B cell (primary cell): Measurements from ENCODE around the gene SZT2. TPM values are rescaled to one million over a fixed set of nuclear protein-coding genes. Genes with fewer than 3 reads are reported as not detected.

Experiments
- ATAC-seq: fragments of 200-7000 bp; cut with Tn5 transposase; one replicate; pipeline ENCODE4 v1.10.0; 2021; ENCODE audit warnings: low read depth, mild to moderate bottlenecking, moderate number of reproducible peaks, moderate library complexity
- CTCF ChIA-PET: fragments of 350-600 bp; sonication (Branson Sonifier 250); formaldehyde crosslinking; loops from one replicate; lab custom pipeline; 2021; ENCODE audit warnings: antibody characterized with exemption, inconsistent platforms; lab: Charles Lee
- POLR2A ChIA-PET: fragments of 350-600 bp; sonication (Branson Sonifier 250); formaldehyde crosslinking; loops from one replicate; lab custom pipeline; 2021; ENCODE audit warnings: antibody characterized with exemption; lab: Charles Lee
- DNase-seq: peaks from one replicate; pipeline ENCODE4 v3.0.0; 2013
- H2AFZ ChIP-seq: 2 replicates; pipeline ENCODE4 v1.6.1; 2012; ENCODE audit warnings: mild to moderate bottlenecking, low read depth, low read length; ENCODE audit not compliant: insufficient read depth, poor library complexity, severe bottlenecking
- H3K27ac ChIP-seq, 2 donors: 1 replicate in 1 of 2; 2 replicates in 1 of 2; pipeline ENCODE4 v1.5.1; 2012 to 2013; ENCODE audit warnings: low read length in 2 of 2, mild to moderate bottlenecking in 2 of 2, moderate library complexity in 1 of 2
- H3K27me3 ChIP-seq, 4 experiments: fragments of 200-600 bp in 1 of 4; sonication (generic) in 1 of 4; replicated peaks in 1 of 4; 1 replicate in 2 of 4; 2 replicates in 2 of 4; pipeline versions ENCODE4 v1.6.1 to v1.7.0; 2013 to 2016; ENCODE audit warnings: low read length in 3 of 4, mild to moderate bottlenecking in 2 of 4, mixed read lengths in 1 of 4, moderate library complexity in 1 of 4; ENCODE audit not compliant: insufficient read depth in 4 of 4, control insufficient read depth in 3 of 4; ENCODE audit errors: control extremely low read depth in 1 of 4
- H3K36me3 ChIP-seq, 2 experiments: replicated peaks in 1 of 2; 1 replicate in 1 of 2; 2 replicates in 1 of 2; pipeline versions ENCODE4 v1.6.1 to v1.7.1; 2013; ENCODE audit warnings: low read length in 1 of 2; ENCODE audit not compliant: insufficient read depth in 2 of 2, control insufficient read depth in 1 of 2; ENCODE audit errors: control extremely low read depth in 1 of 2, extremely low read depth in 1 of 2
- H3K4me1 ChIP-seq, 2 donors: fragments of 200-600 bp in 1 of 2; sonication (generic) in 1 of 2; 1 replicate in 1 of 2; 2 replicates in 1 of 2; pipeline versions ENCODE4 v1.5.1 to v1.6.1; 2013 to 2017; ENCODE audit warnings: low read length in 2 of 2; ENCODE audit not compliant: control insufficient read depth in 2 of 2, insufficient read depth in 2 of 2
- H3K4me2 ChIP-seq: replicated peaks from 2 replicates; pipeline ENCODE3; 2012; ENCODE audit warnings: mild to moderate bottlenecking, low read depth, low read length; ENCODE audit not compliant: poor library complexity, severe bottlenecking
- H3K4me3 ChIP-seq, 5 experiments: fragments of 200-600 bp in 1 of 5; sonication (generic) in 1 of 5; 1 replicate in 3 of 5; 2 replicates in 2 of 5; pipeline versions ENCODE4 v1.5.1 to v1.7.0; 2011 to 2016; ENCODE audit warnings: low read length in 4 of 5, mild to moderate bottlenecking in 4 of 5, low read depth in 2 of 5, control low read depth in 1 of 5, moderate library complexity in 1 of 5; ENCODE audit not compliant: insufficient read depth in 1 of 5; ENCODE audit errors: control extremely low read depth in 1 of 5, extremely low read depth in 1 of 5
- H3K79me2 ChIP-seq: fragments of 200-600 bp; sonication (generic); one replicate; pipeline ENCODE4 v1.6.0; 2016; ENCODE audit warnings: low read length; ENCODE audit not compliant: control insufficient read depth, insufficient read depth
- H3K9ac ChIP-seq: fragments of 200-600 bp; sonication (generic); 2 replicates; pipeline ENCODE4 v1.6.1; 2017; ENCODE audit warnings: mild to moderate bottlenecking, low read length, moderate library complexity
- H3K9me3 ChIP-seq, 3 donors: one replicate each; pipeline versions ENCODE4 v1.6.1 to v1.7.1; 2013; ENCODE audit warnings: low read length in 2 of 3; ENCODE audit not compliant: control insufficient read depth in 2 of 3, insufficient read depth in 1 of 3; ENCODE audit errors: control extremely low read depth in 1 of 3
- H4K20me1 ChIP-seq: 2 replicates; pipeline ENCODE4 v1.6.0; 2012; ENCODE audit warnings: mild to moderate bottlenecking, low read length; ENCODE audit not compliant: insufficient read depth, control insufficient read depth, poor library complexity, severe bottlenecking
- H3K27ac Mint-ChIP-seq: one replicate; pipeline ENCODE4 v1.8.0; 2021; ENCODE audit warnings: mixed read lengths
- H3K27me3 Mint-ChIP-seq: one replicate; pipeline ENCODE4 v1.8.0; 2021; ENCODE audit warnings: mixed read lengths
- H3K4me1 Mint-ChIP-seq: one replicate; pipeline ENCODE4 v1.8.0; 2021; ENCODE audit warnings: mixed read lengths
- H3K4me3 Mint-ChIP-seq: one replicate; pipeline ENCODE4 v1.8.0; 2021; ENCODE audit warnings: mixed read lengths
- H3K9me3 Mint-ChIP-seq: one replicate; pipeline ENCODE4 v1.8.0; 2022; ENCODE audit warnings: mixed read lengths; ENCODE audit not compliant: insufficient read depth
- CTCF ChIP-seq: fragments of 200-600 bp; IDR thresholded peaks from one replicate; pipeline ENCODE4 v1.8.0; 2022; ENCODE audit warnings: antibody characterized with exemption, mild to moderate bottlenecking
- EZH2 ChIP-seq: IDR thresholded peaks from 2 replicates; pipeline ENCODE4 v1.6.1; 2012; ENCODE audit warnings: borderline replicate concordance, low read depth, mild to moderate bottlenecking, moderate library complexity, low read length; ENCODE audit not compliant: insufficient read depth, poor library complexity, severe bottlenecking
- WGBS: methylation state at CpG from one replicate; pipeline ENCODE4 v1.1.5; 2013; ENCODE audit warnings: missing lambda C conversion rate; ENCODE audit not compliant: insufficient coverage; 5-methylcytosine and 5-hydroxymethylcytosine counted together
- intact Hi-C: fragments of 100-400 bp; cut with micrococcal nuclease; formaldehyde crosslinking; loops from one replicate; pipeline ENCODE4 v1.10.0; 2022
- polyA plus RNA-seq: library from polyadenylated mRNA; depleted of rRNA; stranded (reverse); fragments of >200 nt; gene quantifications from 2 replicates; pipeline ENCODE4 v1.2.3, GENCODE V29; 2012
- total RNA-seq, 2 donors: library from RNA; stranded (reverse); fragments of 120-200 nt in 1 of 2; gene quantifications; 1 replicate in 1 of 2; 2 replicates in 1 of 2; pipeline versions ENCODE4 v1.2.3 to v1.2.4, GENCODE V29; 2013 to 2022

Gene SZT2
- total and polyA plus RNA-seq, 2 donors (not counting 1 experiment from before 2014, with no cell fraction given) = 41.4 to 197 TPM

GRCh38 chr1:43460988-43461693 is 71.4 kb downstream of the SZT2 start:
- H3K9ac ChIP-seq = no peak overlapping the region
- peaks cover 5% of the 10 kb centered on the region for H3K4me1 Mint-ChIP-seq
- ChIA-PET CTCF (interaction anchor here (1.3 kb wide), 1 partner anchor 46 kb away, joined by 3 read pairs; no protein-coding TSS in a partner anchor), POLR2A (no interaction called here)
- no peaks in the 10 kb centered on the region for H3K79me2 ChIP-seq
- H4K20me1 ChIP-seq = no peaks in the 10 kb centered on the region
- no peak overlapping the region for H2AFZ ChIP-seq
- ATAC-seq (no peak), DNase-seq (no peak)
- no peaks in the 10 kb centered on the region for H3K4me1 ChIP-seq
- no peak overlapping the region for H3K27ac ChIP-seq
- no peak for TF ChIP-seq EZH2
- no peak for TF ChIP-seq CTCF
- H3K27me3 ChIP-seq = peaks cover 0 to under 1% (median 0%) of the 10 kb centered on the region in 4 experiments
- H3K36me3 ChIP-seq = no peaks in the 10 kb centered on the region
- peaks cover 15% of the 10 kb centered on the region for H3K27me3 Mint-ChIP-seq
- intact Hi-C loops = no loop called here
- no peaks in the 10 kb centered on the region for H3K9me3 ChIP-seq
- H3K4me3 Mint-ChIP-seq = no peak overlapping the region
- WGBS = 92% methylated on average over 2 of the region's 5 CpGs
- no peak overlapping the region for H3K27ac Mint-ChIP-seq
- no peaks in the 10 kb centered on the region for H3K9me3 Mint-ChIP-seq
- H3K4me2 ChIP-seq = no peak overlapping the region
- H3K4me3 ChIP-seq = no peak overlapping the region

- no peaks in the 10 kb centered on the region for H4K20me1 ChIP-seq
- WGBS = no CpG with 5 or more reads among the region's 2 CpGs
- no peak overlapping the region for H3K27ac ChIP-seq
- H3K79me2 ChIP-seq = no peaks in the 10 kb centered on the region
- ATAC-seq = no peak
- no peaks in the 10 kb centered on the region for H3K4me1 ChIP-seq
- no peaks in the 10 kb centered on the region for H3K9me3 Mint-ChIP-seq
- POLR2A ChIA-PET = no interaction called here
- intact Hi-C loops = no loop called here
- no peak overlapping the region for H2AFZ ChIP-seq
- no peak overlapping the region for H3K27ac Mint-ChIP-seq
- TF ChIP-seq EZH2 (no peak), CTCF (no peak)
- no peak for DNase-seq
- no peaks in the 10 kb centered on the region for H3K27me3 ChIP-seq
- H3K4me2 ChIP-seq = no peak overlapping the region
- CTCF ChIA-PET = no interaction called here
- no peaks in the 10 kb centered on the region for H3K27me3 Mint-ChIP-seq
- no peak overlapping the region for H3K4me3 Mint-ChIP-seq
- no peaks in the 10 kb centered on the region for H3K36me3 ChIP-seq
- H3K4me3 ChIP-seq = no peak overlapping the region
- H3K9ac ChIP-seq = no peak overlapping the region
- H3K4me1 Mint-ChIP-seq = peaks cover 5% of the 10 kb centered on the region
- H3K9me3 ChIP-seq = no peaks in the 10 kb centered on the region
Measured at GRCh38 chr1:43463479-43463878, 73.8 kb downstream of the SZT2 start.
